GM11168 (cell line): ENCODE measurements around the gene HYAL3.
"Not testable (repeated sequence)": the region's sequence is repeated elsewhere in the genome, so short reads cannot be mapped to it uniquely, and the experiment has no call there.

Experiments used
- in situ Hi-C: fragments of 300-500 bp; cut with MboI; formaldehyde crosslinking; loops from one replicate; pipeline ENCODE4 v1.12.0; 2022; ENCODE audit warnings: low sequenced_read_pairs; ENCODE audit not compliant: unreplicated experiment

HYAL3 gene

DNA sequence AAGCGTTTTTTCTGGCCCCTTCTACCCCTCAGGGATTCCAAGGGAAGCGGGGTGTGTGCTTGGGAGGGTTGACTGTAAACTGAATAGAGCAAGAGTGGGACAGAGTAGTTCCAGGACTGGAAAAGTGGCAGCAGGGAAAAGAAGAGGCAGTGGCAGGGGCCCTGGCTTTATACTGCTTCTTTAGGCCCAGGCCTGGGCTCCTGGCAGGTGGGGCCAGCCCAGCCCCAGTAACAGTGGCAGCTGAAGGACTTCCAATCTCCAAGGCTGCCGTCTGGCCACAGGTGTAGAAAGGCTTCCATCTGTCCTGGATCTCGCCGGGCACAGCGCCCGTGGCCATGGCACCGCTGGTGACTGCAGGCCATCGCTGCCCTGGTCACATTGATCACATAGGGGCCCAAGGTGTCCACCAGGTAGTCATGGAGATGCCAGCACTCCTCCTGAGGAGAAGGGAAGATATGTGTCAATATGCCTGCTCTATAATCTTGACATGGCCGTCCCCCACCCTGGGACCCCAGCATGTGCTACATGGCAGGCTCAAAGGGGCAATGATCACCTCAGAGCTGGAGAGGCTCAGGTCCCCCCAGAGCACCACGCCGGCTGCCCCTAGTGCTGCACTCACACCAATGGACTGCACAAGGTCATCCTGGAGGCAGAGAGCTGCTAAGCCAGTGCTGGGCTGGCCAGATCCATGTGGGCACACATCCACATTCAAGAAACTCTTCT is 6.0 kb downstream of the HYAL3 start:
- in situ Hi-C loops = no loop called here

DNA sequence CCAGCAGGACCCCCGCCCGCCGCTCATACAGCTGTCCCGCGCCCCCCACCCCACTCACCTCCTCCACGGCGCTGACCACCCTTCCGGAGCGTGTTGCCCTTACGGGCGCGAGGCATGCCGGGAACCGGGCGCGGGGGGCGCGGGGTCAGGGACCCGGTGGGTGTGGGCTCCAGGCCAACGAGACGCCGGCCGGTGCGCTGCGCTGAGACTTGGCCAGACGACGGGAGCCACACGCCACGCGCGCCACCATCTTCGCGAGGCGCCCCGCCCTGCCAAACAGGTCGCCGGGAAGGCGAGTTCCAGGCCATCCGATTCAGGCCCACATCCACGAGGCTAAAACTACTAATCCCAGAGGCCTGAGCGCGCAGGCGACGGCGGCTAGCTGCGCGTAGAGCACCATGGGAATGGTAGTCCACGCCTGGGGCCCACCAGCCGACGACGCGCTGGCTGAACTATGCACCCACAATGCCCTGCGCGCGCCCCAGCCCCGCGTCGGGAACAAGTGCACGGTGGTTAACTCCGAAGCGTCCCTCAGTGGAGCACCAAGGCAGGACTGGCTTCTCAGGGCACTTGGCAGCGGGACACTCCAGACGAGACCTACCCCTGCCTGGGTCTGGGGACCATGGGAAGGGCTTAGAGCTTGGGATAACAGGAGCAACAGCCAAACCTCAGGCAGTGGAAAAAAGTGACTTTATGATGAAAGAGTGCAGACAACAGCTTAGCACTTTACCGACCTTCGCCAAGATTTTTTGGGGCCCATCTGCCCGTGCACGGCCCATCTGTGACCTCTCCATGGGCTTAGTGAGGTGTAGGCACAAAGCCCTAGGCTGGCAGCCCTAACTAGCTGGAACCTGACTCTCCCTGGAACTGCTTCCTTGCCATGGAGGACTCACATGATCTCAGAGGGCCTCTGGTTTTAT is 6.8 kb downstream of the HYAL3 start, which contains the start of gene IFRD2:
Gene IFRD2 (minus strand): TSS at position 271 of the 920 bp plus-strand sequence. CDS start 155 bp downstream, at position 116.
- in situ Hi-C loops = no loop called here

DNA sequence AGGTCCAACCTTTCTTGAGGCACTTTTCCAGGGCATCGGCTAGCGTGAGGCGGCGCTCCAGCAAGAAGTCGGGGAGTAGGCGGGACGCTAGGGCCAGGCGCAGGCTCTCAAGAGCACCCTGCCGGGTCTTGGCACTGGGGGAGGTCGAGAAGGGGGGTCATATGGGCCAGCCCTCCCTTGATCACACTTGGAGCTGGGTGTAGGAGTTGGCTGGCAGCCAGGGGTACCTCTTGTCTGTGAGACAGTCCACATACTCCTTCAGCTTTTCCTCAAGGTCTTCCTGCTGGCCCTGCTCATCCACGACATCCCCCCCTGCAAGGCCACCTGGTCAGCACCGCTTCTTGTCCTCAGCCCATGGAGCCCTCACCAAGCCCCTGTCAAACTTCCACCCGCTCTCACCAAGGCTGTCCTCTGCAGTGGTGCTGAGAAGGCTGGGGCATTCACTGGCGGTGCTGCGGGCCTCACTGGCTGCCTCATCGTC is 9.0 kb downstream of the HYAL3 start:
- in situ Hi-C loops = no loop called here

DNA sequence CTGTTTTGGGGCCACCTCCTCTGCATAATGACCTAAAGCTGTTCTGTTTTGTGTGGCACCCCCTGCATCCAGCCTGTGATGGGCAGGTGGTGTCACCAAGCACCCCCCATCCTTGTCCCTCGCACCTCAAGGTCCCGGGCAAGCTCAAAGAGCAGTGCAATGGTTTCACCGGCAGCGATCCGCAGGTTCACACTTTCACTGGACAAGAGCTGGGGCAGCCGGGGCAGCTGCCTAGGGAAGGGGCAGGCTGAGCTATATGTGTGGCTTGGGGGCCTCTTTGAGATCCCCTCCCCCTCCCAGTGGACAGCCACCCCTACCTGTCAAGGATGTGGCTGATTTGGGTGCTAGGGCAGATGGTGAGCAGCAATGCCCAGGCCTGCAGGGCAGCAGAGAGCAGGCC is 10.1 kb downstream of the HYAL3 start:
- in situ Hi-C loops = no loop called here

DNA sequence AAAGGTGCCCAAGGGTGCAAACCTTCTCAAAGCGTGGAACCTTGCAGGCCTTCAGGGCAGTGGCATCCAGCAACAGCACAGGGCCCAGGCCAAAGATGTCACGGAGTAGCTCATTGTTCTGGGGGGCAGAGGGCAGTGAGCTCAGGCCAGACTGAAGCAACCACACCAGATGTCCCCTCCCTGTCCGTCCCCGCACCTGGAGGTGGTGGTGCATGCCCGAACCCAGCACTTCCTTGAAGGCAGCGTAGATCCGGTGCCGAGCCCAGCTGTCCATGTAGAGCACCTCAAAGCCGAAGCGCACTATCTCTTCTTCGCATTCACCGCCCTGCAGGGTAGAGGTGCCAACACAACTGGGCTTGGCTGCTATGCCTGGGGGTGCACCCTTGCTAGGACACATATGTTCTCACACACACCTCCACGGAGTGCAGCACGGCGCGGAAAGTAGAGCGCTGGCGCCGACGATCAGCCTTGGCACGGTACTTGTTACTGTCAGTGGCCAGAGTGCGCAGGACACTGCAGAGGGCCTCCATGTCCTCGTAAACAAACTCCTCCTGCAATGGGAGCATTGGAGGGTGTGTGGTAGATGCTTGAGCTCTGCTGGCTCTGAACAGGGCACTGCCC is 10.7 kb downstream of the HYAL3 start:
- in situ Hi-C loops = no loop called here

DNA sequence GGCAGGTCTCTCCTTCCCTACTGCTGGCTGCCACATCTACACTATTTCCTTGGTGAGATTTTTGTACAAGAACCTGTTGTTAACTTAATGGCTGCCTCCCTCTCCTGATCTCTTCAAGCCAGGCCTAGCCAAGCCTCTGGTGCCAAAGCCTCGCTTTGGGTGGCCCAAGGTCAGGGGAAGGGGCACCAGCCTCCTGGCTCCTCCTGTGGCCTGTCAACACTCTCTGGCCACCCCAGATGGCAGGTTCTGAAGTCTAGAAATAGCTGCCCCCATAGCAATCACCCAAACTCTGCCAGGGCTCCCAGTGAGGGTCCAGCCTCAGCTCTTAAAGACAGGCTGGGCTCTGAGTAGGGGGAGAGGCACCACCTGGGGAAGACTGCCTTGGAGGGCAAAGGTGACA is 11.9 kb downstream of the HYAL3 start:
- in situ Hi-C loops = no loop called here

- in situ Hi-C loops = no loop called here
Measured at GRCh38 chr3:50286322-50287227, 12.6 kb downstream of the HYAL3 start.

- in situ Hi-C loops = not testable (repeated sequence)
Measured at GRCh38 chr3:50284121-50284520, 15.1 kb downstream of the HYAL3 start.

DNA sequence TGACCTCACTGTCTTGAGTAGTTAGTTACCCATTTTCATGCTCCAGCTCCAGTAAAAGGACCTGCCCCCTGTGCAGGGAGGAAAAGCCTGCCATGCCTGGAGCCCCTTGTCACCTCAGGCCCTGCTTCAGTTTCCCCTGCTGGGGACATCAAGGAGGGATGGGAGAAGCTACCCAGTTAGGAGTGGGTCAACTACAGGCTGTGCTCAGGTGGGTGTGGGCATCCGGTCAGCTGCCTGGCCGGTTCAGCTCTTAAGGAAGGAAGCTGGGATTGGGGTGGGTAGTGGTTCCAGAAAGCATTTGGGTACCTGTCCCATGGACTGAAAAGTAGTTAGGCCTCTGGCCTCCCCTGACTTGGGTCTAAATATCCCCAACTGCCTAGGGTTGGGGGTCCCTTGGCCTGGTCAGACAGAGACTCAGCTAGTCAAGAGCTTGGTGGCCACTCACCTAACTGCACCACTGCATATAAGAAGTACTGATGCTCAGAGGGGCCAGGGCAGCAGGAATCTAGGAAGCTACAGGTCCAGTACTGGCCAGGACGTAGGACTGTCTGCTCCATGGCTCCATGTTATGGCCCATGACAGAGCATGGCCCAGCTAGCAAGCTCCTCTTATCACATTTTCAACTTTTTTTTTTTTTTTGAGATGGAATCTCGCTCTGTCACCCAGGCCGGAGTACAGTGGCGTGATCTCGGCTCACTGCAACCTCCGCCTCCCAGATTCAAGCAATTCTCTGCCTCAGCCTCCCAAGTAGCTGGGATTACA is 19.8 kb downstream of the HYAL3 start:
- in situ Hi-C loops = no loop called here

DNA sequence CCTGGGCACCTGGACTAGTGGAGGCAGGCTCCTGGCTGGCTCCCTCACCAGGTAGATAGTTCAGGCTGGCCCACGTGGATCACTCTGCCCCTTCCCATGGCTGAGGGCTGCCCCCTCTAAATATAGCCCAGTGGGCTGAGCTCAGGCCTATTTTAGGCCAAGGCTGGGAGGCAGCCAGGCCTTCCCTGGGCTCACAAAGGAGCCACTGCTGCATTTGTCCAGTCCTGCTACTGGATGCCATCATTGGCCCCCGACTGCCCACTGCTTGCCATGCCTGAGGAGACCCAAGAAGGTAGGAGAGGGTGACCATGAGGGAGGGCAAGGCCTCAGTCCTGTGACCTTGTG is 20.4 kb downstream of the HYAL3 start, which contains the start of gene LSMEM2:
Gene LSMEM2 (plus strand): TSS at position 208 of the 345 bp plus-strand sequence. CDS start 27 bp downstream, at position 235.
- in situ Hi-C loops = no loop called here

GRCh38 chr3:50278123-50278879 is 20.9 kb downstream of the HYAL3 start:
- in situ Hi-C loops = no loop called here

GRCh38 chr3:50276762-50277101 is 22.5 kb downstream of the HYAL3 start:
- in situ Hi-C loops = no loop called here

- in situ Hi-C loops = no loop called here
Measured at GRCh38 chr3:50275996-50276761, 23.0 kb downstream of the HYAL3 start.

DNA sequence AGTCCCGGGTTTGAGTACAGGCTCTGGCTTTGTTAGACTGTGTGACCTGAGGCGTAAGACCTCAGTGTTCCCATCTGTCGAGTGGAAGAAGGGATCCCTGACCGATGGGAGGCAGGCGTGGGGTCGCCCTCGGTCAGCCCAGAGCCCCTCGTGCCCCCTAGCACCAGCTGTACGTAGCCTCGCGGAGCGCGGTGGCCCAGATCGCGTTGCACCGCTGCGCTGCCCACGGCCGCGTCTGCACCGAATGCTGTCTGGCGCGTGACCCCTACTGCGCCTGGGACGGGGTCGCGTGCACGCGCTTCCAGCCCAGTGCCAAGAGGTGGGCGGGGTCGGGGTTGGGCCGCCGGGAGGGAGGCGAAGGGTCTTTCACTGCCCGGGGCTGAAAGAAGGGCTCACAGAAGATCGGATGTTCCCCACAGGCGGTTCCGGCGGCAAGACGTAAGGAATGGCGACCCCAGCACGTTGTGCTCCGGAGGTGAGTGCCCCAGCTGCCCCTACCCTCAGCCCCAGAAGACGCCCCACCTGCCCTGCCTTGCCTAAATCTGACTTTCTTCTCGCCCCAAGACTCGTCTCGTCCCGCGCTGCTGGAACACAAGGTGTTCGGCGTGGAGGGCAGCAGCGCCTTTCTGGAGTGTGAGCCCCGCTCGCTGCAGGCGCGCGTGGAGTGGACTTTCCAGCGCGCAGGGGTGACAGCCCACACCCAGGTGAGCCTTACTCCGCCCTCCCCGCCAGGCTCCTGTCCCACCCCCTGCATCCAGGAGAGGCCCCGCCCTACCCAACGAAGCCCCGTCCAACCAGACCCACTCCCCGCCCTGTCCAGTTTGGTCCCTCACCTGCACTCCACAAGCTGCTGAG is 23.8 kb downstream of the HYAL3 start:
- in situ Hi-C loops = no loop called here

DNA sequence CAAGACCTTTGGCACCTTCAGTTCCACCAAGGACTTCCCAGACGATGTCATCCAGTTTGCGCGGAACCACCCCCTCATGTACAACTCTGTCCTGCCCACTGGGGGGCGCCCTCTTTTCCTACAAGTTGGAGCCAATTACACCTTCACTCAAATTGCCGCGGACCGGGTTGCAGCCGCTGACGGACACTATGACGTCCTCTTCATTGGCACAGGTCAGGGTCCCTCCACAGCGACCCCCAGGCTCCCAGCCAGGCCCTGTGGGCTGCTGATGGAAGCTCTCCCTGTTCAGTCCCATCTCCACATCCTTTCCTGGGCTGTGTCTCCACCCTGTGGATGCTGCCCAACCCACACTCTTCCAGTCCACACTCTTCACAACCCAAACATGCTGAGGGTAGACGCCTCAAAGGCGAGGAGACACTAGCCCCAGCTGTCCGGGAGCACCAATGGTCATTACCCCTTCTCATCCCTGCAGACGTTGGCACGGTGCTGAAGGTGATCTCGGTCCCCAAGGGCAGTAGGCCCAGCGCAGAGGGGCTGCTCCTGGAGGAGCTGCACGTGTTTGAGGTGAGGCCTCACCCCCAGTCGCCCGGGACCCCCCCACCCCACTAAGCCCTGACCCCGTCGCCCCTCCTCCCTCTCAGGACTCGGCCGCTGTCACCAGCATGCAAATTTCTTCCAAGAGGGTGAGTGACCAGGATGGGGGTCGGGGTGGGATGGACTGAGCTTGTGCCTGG is 24.7 kb downstream of the HYAL3 start:
- in situ Hi-C loops = no loop called here

DNA sequence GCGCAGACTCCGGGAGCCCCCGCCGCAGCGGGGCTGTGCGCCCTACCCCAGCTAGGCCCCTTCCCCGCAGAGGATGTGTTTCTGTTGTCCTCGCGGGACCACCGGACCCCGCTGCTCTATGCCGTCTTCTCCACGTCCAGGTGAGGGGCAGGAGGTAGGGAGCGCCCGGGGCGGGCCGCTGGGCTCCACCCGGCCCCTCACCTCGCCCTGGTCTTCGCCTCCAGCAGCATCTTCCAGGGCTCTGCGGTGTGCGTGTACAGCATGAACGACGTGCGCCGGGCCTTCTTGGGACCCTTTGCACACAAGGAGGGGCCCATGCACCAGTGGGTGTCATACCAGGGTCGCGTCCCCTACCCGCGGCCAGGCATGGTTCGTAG is 25.5 kb downstream of the HYAL3 start:
- in situ Hi-C loops = no loop called here
